Ecto neural progenitor cell (in vitro differentiated cells): ENCODE results near the gene ENG.
"Not testable (repeated sequence)": the region's sequence is repeated elsewhere in the genome, so short reads cannot be mapped to it uniquely, and the experiment has no call there.

Source experiments
- DNase-seq: peaks from one replicate; pipeline ENCODE4 v3.0.0-alpha.2; 2018; ENCODE audit warnings: low spot score

ENG gene

GRCh38 chr9:127878001-127878651 is 23.7 kb upstream of the ENG start:
- DNase-seq = peak; percentile 66

GRCh38 chr9:127877566-127877998 is 23.1 kb upstream of the ENG start, which contains the start of gene AK1:
Gene AK1 (minus strand): TSS chr9:127877675. CDS start chr9:127874617, 3,058 bp downstream.
- peak; percentile 84 for DNase-seq

DNA sequence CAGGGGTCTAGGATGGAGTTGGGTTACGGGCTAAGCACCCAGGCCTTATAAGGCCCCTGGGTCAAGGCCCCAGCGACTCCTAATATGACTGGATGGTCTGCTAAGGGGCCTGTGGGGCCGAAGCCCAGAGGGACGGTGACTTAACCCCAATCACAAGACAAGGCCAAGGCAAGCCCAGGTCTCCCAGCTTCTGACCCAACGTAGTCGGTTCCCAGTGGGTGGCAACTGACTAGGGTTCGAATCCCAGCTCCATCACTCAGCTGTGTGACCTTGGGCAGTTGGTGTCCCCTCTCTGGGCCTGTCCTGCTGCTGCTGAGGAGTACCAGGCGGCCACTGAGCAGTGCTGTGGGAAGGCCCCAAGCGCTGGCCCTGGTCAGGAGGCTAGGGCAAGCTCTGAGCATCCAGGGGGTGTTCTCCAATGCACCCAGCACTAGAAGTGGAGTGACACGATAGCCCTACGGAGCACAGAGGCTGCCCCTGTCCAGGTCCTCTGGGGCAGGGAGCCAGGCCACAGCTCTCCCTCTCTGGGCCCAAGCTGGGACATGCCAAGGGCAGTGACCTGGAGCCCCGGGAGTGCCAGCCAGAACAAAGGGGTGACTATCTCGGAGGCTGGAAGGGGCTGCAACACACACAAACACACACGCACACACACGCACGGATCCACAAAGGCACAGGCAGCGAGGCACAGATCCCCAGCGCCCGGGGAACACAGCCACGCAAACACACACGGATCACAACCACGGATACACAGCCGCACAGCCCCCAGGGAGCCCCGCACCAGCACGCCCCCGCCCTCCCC is 22.5 kb upstream of the ENG start:
- no peak for DNase-seq

DNA sequence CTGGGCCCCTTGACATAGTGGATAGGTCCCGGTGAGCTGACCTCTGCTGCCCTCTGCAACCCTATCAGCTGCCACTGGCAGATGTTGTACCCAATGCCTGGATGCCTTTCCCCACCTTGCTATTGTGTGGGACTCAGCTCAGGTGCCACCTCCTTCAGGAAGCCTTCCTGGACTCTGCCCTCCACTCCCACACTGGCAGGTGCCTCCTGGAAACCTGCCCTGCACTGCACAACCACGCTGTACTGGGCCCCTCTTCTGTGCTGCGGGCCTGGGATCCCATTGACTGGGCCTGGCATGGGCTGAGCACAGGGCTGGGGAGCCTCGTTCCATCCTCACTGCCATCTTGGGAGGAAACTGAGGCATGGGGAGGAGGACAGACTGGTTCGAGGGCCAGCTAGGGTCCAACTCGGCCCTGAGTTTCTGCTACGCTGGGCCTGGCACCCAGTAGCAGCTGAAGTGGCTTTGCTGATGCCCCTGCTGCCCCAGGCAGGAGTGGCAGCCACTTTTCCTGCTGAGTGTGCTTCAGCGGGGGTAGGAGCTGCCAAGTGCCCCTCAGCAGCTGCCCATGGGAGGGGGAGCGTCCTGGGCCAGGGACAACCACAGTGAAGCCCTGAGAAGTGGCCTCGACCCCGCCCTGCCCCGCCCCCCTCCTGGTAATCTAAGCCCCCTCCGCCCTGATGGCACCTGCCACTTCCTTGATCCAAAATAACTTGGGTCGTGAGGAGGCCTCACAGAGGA is 21.7 kb upstream of the ENG start:
- DNase-seq = peak; percentile 44

DNA sequence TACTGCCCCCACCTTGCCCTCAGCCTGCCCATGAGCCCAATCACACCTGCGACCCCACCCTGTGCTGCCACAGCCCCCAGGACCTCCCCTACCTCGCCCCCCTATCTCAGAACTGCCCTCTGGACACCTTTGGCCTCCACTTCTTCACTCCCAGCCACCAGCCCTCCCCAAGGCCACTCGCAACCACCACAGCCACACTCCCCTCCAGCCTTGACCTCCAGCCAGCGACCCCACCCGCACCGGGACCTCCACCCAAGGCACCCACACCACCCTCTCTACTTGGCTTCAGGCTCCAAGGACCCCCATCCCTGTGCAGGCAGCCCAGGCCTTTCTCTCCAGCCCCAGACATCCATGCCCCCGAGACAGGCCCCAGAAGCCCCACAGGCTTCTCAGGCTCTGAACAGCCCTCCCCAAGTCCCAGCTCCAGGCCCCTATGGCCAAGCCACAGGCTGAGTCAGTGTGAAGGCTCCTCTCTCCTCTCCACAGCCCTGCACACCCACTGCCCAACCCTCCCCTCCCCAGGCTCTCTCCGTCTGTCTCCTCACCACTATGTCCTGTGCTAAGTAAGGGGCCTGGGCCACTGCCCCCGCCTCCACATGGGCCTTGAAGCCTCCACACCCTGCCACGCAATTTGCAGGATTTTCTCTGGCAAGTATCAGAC is 21.0 kb upstream of the ENG start:
- peak; percentile 46 for DNase-seq

GRCh38 chr9:127874301-127875221 is 20.1 kb upstream of the ENG start:
- peak; percentile 44 for DNase-seq

GRCh38 chr9:127873886-127874285 is 19.4 kb upstream of the ENG start:
- DNase-seq = no peak

- DNase-seq = peak; percentile 70
These were observed 18.8 kb upstream of the ENG start for GRCh38 chr9:127873223-127873691.

DNA sequence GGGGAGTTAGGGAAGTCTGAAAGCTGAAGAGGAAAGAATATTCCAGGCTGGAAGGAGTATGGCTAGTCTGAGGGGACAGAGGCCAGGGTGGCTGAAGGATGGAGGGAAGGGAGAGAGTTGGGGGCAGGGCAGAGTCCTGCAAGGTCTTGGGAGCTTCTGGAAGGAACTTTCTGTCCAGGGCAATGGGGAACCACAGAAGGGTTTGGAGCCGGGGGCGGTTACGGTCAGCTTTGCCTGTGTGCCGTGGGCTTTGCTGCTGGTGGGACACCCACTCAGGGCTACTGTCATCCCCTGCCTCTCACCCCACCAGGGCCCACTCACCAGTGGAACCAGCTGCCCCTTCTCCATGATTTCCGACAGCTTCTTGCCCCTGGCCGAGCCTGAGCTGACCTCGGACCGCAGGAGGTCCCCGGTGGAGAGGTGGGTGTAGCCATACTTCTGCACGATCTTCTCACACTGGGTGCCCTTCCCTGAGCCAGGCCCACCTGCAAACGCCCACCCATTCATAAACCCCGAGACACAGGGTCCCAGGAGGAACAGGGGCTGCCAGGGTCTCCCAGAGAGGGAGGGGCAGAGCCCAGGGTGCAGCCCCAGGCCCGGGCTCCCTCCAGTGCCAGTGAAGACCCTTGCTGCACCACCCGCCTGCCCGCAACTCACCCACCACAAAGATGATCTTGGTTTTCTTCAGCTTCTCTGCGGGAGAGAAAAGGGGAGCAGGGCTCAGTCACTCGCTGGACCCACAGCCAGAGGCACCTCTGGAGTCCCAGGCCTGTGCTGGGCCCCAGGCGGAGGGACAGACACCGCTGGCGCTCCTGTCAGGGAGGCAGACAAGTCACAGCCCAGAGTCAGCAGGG is 18.1 kb upstream of the ENG start:
- no peak for DNase-seq

DNA sequence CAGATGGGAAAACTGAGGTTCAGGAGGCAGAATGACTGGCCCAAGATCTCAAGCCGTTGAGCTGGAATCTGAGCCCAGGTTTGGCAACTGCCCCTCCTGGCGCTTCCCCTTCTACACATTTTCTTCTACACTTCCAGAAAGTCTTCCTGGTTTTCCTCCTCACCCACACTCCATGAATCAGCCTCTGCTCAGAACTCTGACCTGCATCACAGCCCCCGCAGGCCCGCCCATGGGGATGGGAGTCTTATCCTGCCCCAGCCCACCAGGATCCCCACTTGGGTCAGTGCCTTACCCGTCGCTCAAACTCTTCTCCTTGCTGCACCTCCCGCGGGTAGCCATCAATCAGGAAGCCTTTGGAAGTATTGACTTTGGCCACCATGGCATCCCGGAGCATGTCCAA is 17.1 kb upstream of the ENG start:
- DNase-seq = no peak

DNA sequence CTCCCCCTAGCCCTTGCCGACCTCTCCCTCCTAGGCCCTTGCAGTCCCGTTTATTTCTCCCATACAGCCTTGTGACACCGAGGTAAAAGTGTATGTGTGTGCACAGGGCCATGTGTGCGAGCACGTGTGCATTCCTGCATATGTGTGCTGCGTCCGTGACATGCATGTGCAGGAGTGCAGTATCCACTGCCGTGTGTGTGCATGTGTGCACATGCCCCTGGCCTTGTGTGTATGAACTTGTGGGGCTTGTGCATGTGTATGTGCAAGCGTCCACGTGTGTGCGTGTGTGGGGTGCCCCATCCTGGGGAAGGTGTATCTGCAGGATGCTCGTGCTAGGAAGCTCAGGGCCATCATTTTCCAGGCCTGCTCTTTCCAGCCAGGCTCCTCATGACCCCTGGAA is 16.4 kb upstream of the ENG start:
- no peak for DNase-seq

DNA sequence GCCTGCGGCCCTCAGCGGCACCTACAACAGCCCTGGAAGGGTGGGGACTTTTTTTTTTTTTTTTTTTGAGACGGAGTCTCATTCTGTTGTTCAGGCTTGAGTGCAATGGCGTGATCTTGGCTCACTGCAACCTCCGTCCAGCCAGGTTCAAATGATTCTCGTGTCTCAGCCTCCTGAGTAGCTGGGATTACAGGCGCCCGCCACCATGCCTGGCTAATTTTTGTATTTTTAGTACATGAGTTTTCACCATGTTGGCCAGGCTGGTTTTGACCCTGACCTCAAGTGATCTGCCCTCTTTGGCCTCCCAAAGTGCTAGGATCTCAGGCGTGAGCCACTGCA is 15.7 kb upstream of the ENG start:
- DNase-seq = not testable (repeated sequence)

DNA sequence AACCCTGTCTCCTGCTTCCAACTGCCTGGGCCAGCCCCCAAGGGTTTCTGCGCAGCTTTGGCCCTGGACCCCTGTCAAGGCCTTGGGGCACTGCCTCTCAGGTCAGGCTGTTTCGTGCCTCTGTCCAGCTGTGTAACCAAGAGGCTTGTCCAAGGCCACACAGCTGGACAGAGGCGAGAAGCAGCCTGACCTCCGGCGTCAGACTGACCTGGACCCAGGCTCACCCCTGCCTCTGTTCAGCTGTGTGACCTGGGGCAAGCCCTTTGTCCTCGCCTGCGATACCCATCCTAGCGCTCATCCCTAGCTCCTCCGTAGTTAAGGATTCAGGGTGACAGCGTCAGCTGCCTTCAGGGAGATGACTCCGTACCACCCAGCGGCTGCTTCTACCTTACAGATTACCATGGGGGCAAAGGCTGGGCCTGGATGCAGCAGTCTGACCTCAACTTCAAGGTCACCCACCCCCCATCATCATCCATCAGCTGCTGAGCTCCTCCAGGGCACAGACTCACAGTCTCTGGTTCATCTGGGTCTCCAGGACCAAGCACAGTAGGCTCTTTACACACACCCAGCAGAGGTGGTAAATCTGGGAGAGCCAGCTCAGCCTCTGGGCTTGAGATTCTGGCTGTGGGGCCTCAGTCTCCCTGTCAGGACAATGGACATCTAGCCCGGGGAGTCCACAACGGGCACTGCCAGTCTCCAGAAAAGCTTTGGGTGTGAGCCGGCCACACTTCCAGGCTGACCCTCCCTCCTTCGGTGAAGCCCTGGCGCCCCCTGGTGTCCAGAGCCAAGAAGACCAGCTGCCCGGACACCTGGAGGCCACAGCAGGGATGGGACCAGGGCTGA is 15.1 kb upstream of the ENG start:
- DNase-seq = peak; percentile 94

GRCh38 chr9:127868278-127868902 is 13.9 kb upstream of the ENG start:
- no peak for DNase-seq

GRCh38 chr9:127867356-127868277 is 13.2 kb upstream of the ENG start:
- no peak for DNase-seq

GRCh38 chr9:127866535-127866934 is 12.1 kb upstream of the ENG start:
- no peak for DNase-seq

GRCh38 chr9:127865645-127866464 is 11.4 kb upstream of the ENG start:
- no peak for DNase-seq
